Gastroesophageal sphincter (tissue), 4 donors: ENCODE measurements around the gene MBNL1. TPM values are rescaled to one million over a fixed set of nuclear protein-coding genes. Genes with fewer than 3 reads are reported as not detected.

Experiments used
- ATAC-seq: fragments of 150-250 bp; one replicate; pipeline ENCODE4 v1.9.1; 2016; ENCODE audit warnings: mild to moderate bottlenecking, moderate library complexity
- H3K27ac ChIP-seq, 4 donors: fragments of 200-600 bp; sonication (generic) in 3 of 4; 1 replicate in 3 of 4; 2 replicates in 1 of 4; pipeline ENCODE4 v1.5.1; 2016 to 2019
- H3K27me3 ChIP-seq: fragments of 200-600 bp; sonication (generic); one replicate; pipeline ENCODE4 v1.5.1; 2019
- H3K36me3 ChIP-seq, 2 donors: fragments of 200-600 bp; sonication (generic); one replicate each; pipeline ENCODE4 v1.5.1; 2019; ENCODE audit warnings: control low read depth in 1 of 2
- H3K4me1 ChIP-seq, 3 donors: fragments of 200-600 bp; sonication (generic); 1 replicate in 2 of 3; 2 replicates in 1 of 3; pipeline ENCODE4 v1.5.1; 2016 to 2019; ENCODE audit warnings: control low read depth in 2 of 3
- H3K4me3 ChIP-seq, 2 donors: fragments of 200-600 bp; sonication (generic); one replicate each; pipeline ENCODE4 v1.5.1; 2019; ENCODE audit warnings: mild to moderate bottlenecking in 1 of 2, moderate library complexity in 1 of 2
- H3K9me3 ChIP-seq, 3 donors: fragments of 200-600 bp; sonication (generic); one replicate each; pipeline ENCODE4 v1.5.1; 2017 to 2019; ENCODE audit warnings: control low read depth in 2 of 3
- CTCF ChIP-seq, 4 experiments: fragments of 200-600 bp in 2 of 4; fragments of 450-650 bp in 2 of 4; sonication (generic) in 1 of 4; IDR thresholded peaks; one replicate each; pipeline ENCODE4 v1.5.1; 2017 to 2019; ENCODE audit warnings: antibody characterized with exemption in 4 of 4, mild to moderate bottlenecking in 2 of 4, moderate library complexity in 2 of 4
- EP300 ChIP-seq: sonication (generic); formaldehyde crosslinking; IDR thresholded peaks from one replicate; pipeline ENCODE4 v1.6.1; 2017; ENCODE audit warnings: antibody characterized with exemption, mild to moderate bottlenecking
- POLR2A ChIP-seq, 2 donors: fragments of 450-650 bp; IDR thresholded peaks; one replicate each; pipeline ENCODE4 v1.6.1; 2017; ENCODE audit warnings: antibody characterized with exemption in 2 of 2, mild to moderate bottlenecking in 2 of 2, moderate library complexity in 1 of 2
- POLR2AphosphoS5 ChIP-seq: sonication (generic); formaldehyde crosslinking; IDR thresholded peaks from one replicate; pipeline ENCODE4 v1.6.1; 2017; ENCODE audit warnings: antibody characterized with exemption
- WGBS, 2 donors: methylation state at CpG; one replicate each; pipeline ENCODE4 v1.1.5; 2018; ENCODE audit warnings: low coverage in 1 of 2; 5-methylcytosine and 5-hydroxymethylcytosine counted together
- total RNA-seq, 4 donors: library from RNA; depleted of rRNA; stranded (reverse); fragments of >200 nt; gene quantifications; one replicate each; pipeline ENCODE4 v1.1.0, GENCODE V29; 2016

Gene MBNL1
- total RNA-seq, 4 donors from 2014 or later = 623 to 745 (median 684) TPM

- ATAC-seq = no peak
- TF ChIP-seq EP300 = no peak
- no peak for TF ChIP-seq POLR2A (IDR thresholded peaks at IDR 0.05)
- Histone ChIP-seq H3K27ac (no peak overlapping the region), H3K9me3 (no peaks in the 10 kb centered on the region), H3K4me1 (peaks cover 0 to 79% (median 4%) of the 10 kb centered on the region in 3 donors), H3K4me3 (no peak overlapping the region), H3K36me3 (peaks cover 2 to 66% of the 10 kb centered on the region in 2 donors), H3K27me3 (no peaks in the 10 kb centered on the region)
- WGBS, 2 donors = 93 to 100% methylated on average over 3 to 8 of the region's 8 CpGs
Observed at GRCh38 chr3:152455989-152456388, 187.3 kb downstream of the MBNL1 start.

- H3K9me3 ChIP-seq = no peaks in the 10 kb centered on the region
Observed at GRCh38 chr3:152457500-152458375, 189.0 kb downstream of the MBNL1 start.

GRCh38 chr3:152458376-152459117, 189.8 kb downstream of the MBNL1 start:
- Histone ChIP-seq H3K27me3 (no peaks in the 10 kb centered on the region), H3K36me3 (peaks cover 2 to 61% of the 10 kb centered on the region in 2 donors), H3K27ac (no peak overlapping the region), H3K4me1 (peaks cover 0 to 76% (median 2%) of the 10 kb centered on the region in 3 donors), H3K9me3 (no peaks in the 10 kb centered on the region), H3K4me3 (no peak overlapping the region)
- 75 to 88% methylated on average over 5 of the region's 5 CpGs for WGBS, 2 donors
- no peak for ATAC-seq
- TF ChIP-seq CTCF (IDR thresholded peaks at IDR 0.05) (no peak), POLR2A (IDR thresholded peaks at IDR 0.05) (no peak), EP300 (no peak), POLR2AphosphoS5 (no peak)

More at GRCh38 chr3:152457500-152458375, 189.0 kb downstream of the MBNL1 start:
- H3K4me1 ChIP-seq = peaks cover 0 to 75% (median 2%) of the 10 kb centered on the region in 3 donors
- H3K27ac ChIP-seq = no peak overlapping the region
- WGBS, 2 donors = 44 to 62% methylated on average over 7 of the region's 7 CpGs
- ATAC-seq = no peak
- no peak for TF ChIP-seq EP300
- TF ChIP-seq CTCF (IDR thresholded peaks at IDR 0.05) = no peak
- TF ChIP-seq POLR2AphosphoS5 = peak; percentile 3
- no peak overlapping the region for H3K4me3 ChIP-seq
- peaks cover 2 to 58% of the 10 kb centered on the region in 2 donors for H3K36me3 ChIP-seq
- H3K27me3 ChIP-seq = no peaks in the 10 kb centered on the region

GRCh38 chr3:152459118-152459515, 190.4 kb downstream of the MBNL1 start:
- H3K4me1 ChIP-seq = peaks cover 0 to 73% (median 2%) of the 10 kb centered on the region in 3 donors
- H3K27ac ChIP-seq = no peak overlapping the region
- TF ChIP-seq EP300 (no peak), POLR2A (IDR thresholded peaks at IDR 0.05) (no peak), POLR2AphosphoS5 (no peak), CTCF (IDR thresholded peaks at IDR 0.05) (no peak)
- WGBS, 2 donors = 89 to 100% methylated on average over 2 of the region's 2 CpGs
- H3K9me3 ChIP-seq = no peaks in the 10 kb centered on the region
- no peak overlapping the region for H3K4me3 ChIP-seq
- H3K27me3 ChIP-seq = no peaks in the 10 kb centered on the region
- peaks cover 2 to 64% of the 10 kb centered on the region in 2 donors for H3K36me3 ChIP-seq
- ATAC-seq = no peak

- 74 to 80% methylated on average over 2 of the region's 2 CpGs for WGBS, 2 donors
Observed at GRCh38 chr3:152459572-152459971, 190.8 kb downstream of the MBNL1 start.

More at GRCh38 chr3:152459572-152459971, 190.8 kb downstream of the MBNL1 start:
- Histone ChIP-seq H3K4me3 (no peak overlapping the region), H3K9me3 (no peaks in the 10 kb centered on the region), H3K27me3 (no peaks in the 10 kb centered on the region), H3K36me3 (peaks cover 2 to 68% of the 10 kb centered on the region in 2 donors), H3K4me1 (peaks cover 0 to 70% (median 2%) of the 10 kb centered on the region in 3 donors), H3K27ac (no peak overlapping the region)
- no peak for ATAC-seq
- no peak for TF ChIP-seq CTCF (IDR thresholded peaks at IDR 0.05)
- TF ChIP-seq POLR2AphosphoS5 = no peak
- no peak for TF ChIP-seq POLR2A (IDR thresholded peaks at IDR 0.05)
- TF ChIP-seq EP300 = no peak
